A549 treated with CORT108297 at 1 μM for 4 hours (cell line): ENCODE results near the gene TUBA1A. TPM values are rescaled to one million over a fixed set of nuclear protein-coding genes. Genes with fewer than 3 reads are reported as not detected.

Source experiments
- total RNA-seq: library from RNA; stranded (reverse); fragments of 200-300 nt; extraction: Qiagen RNA extraction; gene quantifications from 5 replicates; pipeline ENCODE4 v1.2.3, GENCODE V29; 2022

The TUBA1A gene
- 172 to 224 TPM (median 204 TPM) in 5 replicates for total RNA-seq

GRCh38 chr12:49188916-49189367 is at the start of gene TUBA1A:
Gene TUBA1A (minus strand): TSS chr12:49189080. CDS start chr12:49188979, 101 bp downstream.

Other genes starting within 250 kb of the TUBA1A start
- 114 to 156 TPM (median 153 TPM) in 5 replicates for gene ARF3, start 231.6 kb downstream of the TUBA1A start, total RNA-seq
- 1.5 to 2.7 TPM (median 2.5 TPM) in 5 replicates for gene WNT10B, start 217.3 kb downstream of the TUBA1A start, total RNA-seq
- 0.17 TPM in 1 of 5 replicates, not detected in the others for gene WNT1, start 210.8 kb downstream of the TUBA1A start, total RNA-seq
- 0.57 to 0.82 TPM (median 0.67 TPM) in 5 replicates for gene DDN, start 189.7 kb downstream of the TUBA1A start, total RNA-seq
- gene PRKAG1, start 170.3 kb downstream of the TUBA1A start, total RNA-seq: 39.5 to 47.6 TPM (median 41.3 TPM) in 5 replicates
- 34.1 to 40.1 TPM (median 36.7 TPM) in 5 replicates for gene KMT2D, start 128.3 kb downstream of the TUBA1A start, total RNA-seq
- gene RHEBL1, start 119.1 kb downstream of the TUBA1A start, total RNA-seq: 4.3 to 6.2 TPM (median 5.4 TPM) in 5 replicates
- gene DHH, start 94.3 kb downstream of the TUBA1A start, total RNA-seq: 0.06 TPM in 2 of 5 replicates, not detected in the others
- 12.5 to 20.7 TPM (median 16.2 TPM) in 5 replicates for gene LMBR1L, start 78.2 kb downstream of the TUBA1A start, total RNA-seq
- gene TUBA1B, start 57.7 kb downstream of the TUBA1A start, total RNA-seq: 2,254 to 2,528 TPM (median 2,445 TPM) in 5 replicates
- 1,750 to 2,087 TPM (median 1,799 TPM) in 5 replicates for gene TUBA1C, start 76.0 kb upstream of the TUBA1A start, total RNA-seq
- gene PRPH, start 106.1 kb upstream of the TUBA1A start, total RNA-seq: 0.97 to 1.8 TPM (median 1.5 TPM) in 5 replicates
- 75.6 to 99.1 TPM (median 87.2 TPM) in 5 replicates for gene TROAP, start 134.2 kb upstream of the TUBA1A start, total RNA-seq
- gene C1QL4, start 148.1 kb upstream of the TUBA1A start, total RNA-seq: 3.9 to 6.6 TPM (median 5.7 TPM) in 5 replicates
- gene DNAJC22, start 157.8 kb upstream of the TUBA1A start, total RNA-seq: 18.1 to 23.3 TPM (median 19.4 TPM) in 5 replicates
- gene SPATS2, start 178.4 kb upstream of the TUBA1A start, total RNA-seq: 26.6 to 33.4 TPM (median 31.5 TPM) in 5 replicates